ENCODE data around the gene SATB1. TPM values are rescaled to one million over a fixed set of nuclear protein-coding genes. Genes with fewer than 3 reads are reported as not detected.

SATB1 gene
- total RNA-seq, 6 experiments from 2014 or later: 9.3 to 14.9 (median 12.0) TPM

DNA sequence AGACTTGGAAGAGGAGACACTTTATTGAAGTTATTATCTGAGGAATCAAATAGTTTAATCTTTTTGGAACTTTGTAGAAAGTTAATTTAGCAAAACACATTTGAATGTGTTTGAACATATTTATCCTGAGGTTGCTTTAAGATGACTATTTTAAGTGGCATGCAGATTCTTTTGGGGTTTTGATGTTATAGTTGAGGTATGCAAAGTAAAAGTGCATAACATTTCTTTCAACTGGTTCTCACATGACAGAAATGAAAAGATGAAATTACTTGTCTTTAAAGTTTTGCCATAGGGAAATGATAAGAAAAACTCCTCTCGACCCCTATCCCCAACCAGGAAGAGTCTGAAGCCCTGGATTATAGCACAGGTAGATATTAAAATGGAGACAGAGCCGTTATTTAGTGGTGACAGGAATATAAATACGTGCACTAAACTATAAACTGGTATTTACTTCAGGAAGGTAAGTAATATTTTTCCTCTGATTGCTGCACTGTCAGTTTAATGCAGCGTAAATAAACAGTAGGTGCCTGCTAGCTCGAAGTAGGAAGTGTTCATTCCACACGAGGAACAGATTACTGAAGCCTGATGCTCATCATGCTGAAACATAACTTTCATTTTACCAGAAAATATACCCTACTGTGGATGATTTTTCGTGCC, 15.1 kb upstream of the SATB1 start:
- peaks cover 0 to 10% (median 3%) of the 10 kb centered on the region in 4 donors for H3K4me1 ChIP-seq
- no peak for ATAC-seq
- intact Hi-C loops (cut with DNase I): no loop called here
- TF ChIP-seq, protein P1, sequence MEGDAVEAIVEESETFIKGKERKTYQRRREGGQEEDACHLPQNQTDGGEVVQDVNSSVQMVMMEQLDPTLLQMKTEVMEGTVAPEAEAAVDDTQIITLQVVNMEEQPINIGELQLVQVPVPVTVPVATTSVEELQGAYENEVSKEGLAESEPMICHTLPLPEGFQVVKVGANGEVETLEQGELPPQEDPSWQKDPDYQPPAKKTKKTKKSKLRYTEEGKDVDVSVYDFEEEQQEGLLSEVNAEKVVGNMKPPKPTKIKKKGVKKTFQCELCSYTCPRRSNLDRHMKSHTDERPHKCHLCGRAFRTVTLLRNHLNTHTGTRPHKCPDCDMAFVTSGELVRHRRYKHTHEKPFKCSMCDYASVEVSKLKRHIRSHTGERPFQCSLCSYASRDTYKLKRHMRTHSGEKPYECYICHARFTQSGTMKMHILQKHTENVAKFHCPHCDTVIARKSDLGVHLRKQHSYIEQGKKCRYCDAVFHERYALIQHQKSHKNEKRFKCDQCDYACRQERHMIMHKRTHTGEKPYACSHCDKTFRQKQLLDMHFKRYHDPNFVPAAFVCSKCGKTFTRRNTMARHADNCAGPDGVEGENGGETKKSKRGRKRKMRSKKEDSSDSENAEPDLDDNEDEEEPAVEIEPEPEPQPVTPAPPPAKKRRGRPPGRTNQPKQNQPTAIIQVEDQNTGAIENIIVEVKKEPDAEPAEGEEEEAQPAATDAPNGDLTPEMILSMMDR (IDR thresholded peaks at IDR 0.05): no peak
- TF ChIP-seq POLR2A (IDR thresholded peaks at IDR 0.05): no peak
- no peaks in the 10 kb centered on the region for H3K9me3 ChIP-seq
- H3K27ac ChIP-seq: no peak overlapping the region
- 36% methylated on average over 7 of the region's 7 CpGs for WGBS (ENCODE audit: insufficient coverage, low coverage, low lambda C conversion rate, missing lambda C conversion rate)
- no peaks in the 10 kb centered on the region for H3K36me3 ChIP-seq
- peaks cover 0 to 3% of the 10 kb centered on the region in 2 donors for H3K27me3 ChIP-seq
- no peak overlapping the region for H3K4me3 ChIP-seq
- DNase-seq: no peak

DNA sequence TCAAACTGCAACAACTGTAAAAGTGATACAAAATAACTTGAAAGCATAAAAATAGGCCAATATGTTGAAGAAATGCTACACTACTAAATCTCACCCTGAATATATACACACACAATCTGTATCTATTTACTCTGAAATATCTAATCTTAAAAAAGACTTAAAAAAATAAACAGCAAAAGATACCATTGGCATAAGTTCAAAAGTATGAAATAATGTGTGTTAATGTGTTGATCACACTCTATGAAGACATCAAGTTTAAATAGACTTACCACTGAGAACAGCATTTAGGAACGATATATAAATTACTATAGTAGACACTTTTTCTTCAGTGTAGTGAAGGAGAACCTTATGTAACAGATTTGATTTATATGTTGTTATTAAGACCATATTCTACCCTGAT, 14.1 kb upstream of the SATB1 start:
- DNase-seq (no peak), ATAC-seq (no peak)
- TF ChIP-seq, protein P1 (IDR thresholded peaks at IDR 0.05): no peak
- no peak for TF ChIP-seq POLR2A (IDR thresholded peaks at IDR 0.05)
- Histone ChIP-seq H3K27ac (no peak overlapping the region), H3K27me3 (peaks cover 0 to 3% of the 10 kb centered on the region in 2 donors), H3K36me3 (no peaks in the 10 kb centered on the region), H3K9me3 (no peaks in the 10 kb centered on the region), H3K4me1 (peaks cover 0 to 10% (median 3%) of the 10 kb centered on the region in 4 donors), H3K4me3 (no peak overlapping the region)
- 50% methylated on average over 1 of the region's 1 CpG for WGBS (ENCODE audit: insufficient coverage, low coverage, low lambda C conversion rate, missing lambda C conversion rate)
- intact Hi-C loops (cut with DNase I): no loop called here

DNA sequence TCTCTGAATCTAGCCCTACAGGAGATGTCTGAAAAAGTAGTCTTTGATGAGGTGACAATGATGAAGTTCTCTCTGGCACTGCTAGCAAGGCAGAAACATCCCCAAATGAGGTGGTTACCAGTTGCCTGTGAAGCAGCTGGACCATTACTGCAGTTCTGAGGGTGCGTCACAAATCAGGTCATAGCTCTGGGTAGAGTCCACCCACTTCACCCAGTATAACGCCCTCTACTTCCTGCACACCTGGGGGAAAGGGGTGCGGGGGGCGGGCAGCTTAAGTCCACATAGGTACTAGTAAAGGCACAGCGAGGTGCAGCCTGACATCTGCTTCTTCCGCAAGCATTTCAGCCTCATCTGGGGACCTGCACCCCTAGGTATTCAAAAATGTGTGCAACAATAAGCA, 13.4 kb upstream of the SATB1 start:
- peaks cover 0 to 3% (median 0%) of the 10 kb centered on the region in 4 donors for H3K4me1 ChIP-seq
- no peak overlapping the region for H3K27ac ChIP-seq
- ATAC-seq: no peak
- TF ChIP-seq, protein P1 (IDR thresholded peaks at IDR 0.05): no peak
- TF ChIP-seq POLR2A (IDR thresholded peaks at IDR 0.05): no peak
- intact Hi-C loops (cut with DNase I): no loop called here
- 93% methylated on average over 2 of the region's 6 CpGs for WGBS (ENCODE audit: insufficient coverage, low coverage, low lambda C conversion rate, missing lambda C conversion rate)
- no peak overlapping the region for H3K4me3 ChIP-seq
- no peak for DNase-seq
- peaks cover 0 to 3% of the 10 kb centered on the region in 2 donors for H3K27me3 ChIP-seq
- no peaks in the 10 kb centered on the region for H3K36me3 ChIP-seq
- no peaks in the 10 kb centered on the region for H3K9me3 ChIP-seq

DNA sequence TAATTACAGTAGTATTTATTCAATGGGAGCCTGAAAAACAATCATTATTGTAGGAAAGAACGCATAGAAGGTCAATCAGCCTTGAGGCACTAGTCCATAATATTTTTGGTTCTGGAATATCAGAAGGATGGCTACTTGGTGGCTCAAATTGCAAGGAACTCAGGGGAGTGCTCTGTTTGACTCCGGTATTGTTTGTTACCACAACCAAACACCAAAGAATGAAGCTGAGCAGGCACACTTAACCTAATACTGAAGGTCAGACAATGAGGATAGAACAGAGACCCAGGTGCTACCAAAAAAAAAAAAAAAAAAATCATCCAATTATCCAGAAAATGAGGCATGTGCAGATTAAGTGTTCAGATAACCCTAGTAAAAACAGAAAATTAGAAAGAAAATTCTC, 11.1 kb upstream of the SATB1 start:
- DNase-seq (no peak), ATAC-seq (no peak)
- Histone ChIP-seq H3K27me3 (peaks cover 0 to 3% of the 10 kb centered on the region in 2 donors), H3K36me3 (no peaks in the 10 kb centered on the region), H3K27ac (no peak overlapping the region), H3K4me3 (no peak overlapping the region), H3K4me1 (no peaks in the 10 kb centered on the region), H3K9me3 (no peaks in the 10 kb centered on the region)
- 82% methylated on average over 1 of the region's 2 CpGs for WGBS (ENCODE audit: insufficient coverage, low coverage, low lambda C conversion rate, missing lambda C conversion rate)
- intact Hi-C loops (cut with DNase I): no loop called here
- TF ChIP-seq, protein P1 (IDR thresholded peaks at IDR 0.05): no peak
- TF ChIP-seq POLR2A (IDR thresholded peaks at IDR 0.05): no peak

All from right lobe of liver (tissue), 6 donors.